SK-N-SH (cell line): ENCODE results near the gene RAB3C. TPM values are rescaled to one million over a fixed set of nuclear protein-coding genes. Genes with fewer than 3 reads are reported as not detected.

Experiments used
- CTCF ChIA-PET: fragments of 300-600, 350-600 bp; formaldehyde crosslinking; extraction: SDS; loops from one replicate; lab custom pipeline; 2021; lab: Yijun Ruan, JAX
- POLR2A ChIA-PET: fragments of 350-600 bp; sonication (Branson Sonifier 250); formaldehyde crosslinking; extraction: SDS; loops from one replicate; lab custom pipeline; 2020; ENCODE audit warnings: antibody characterized with exemption, inconsistent platforms; lab: Yijun Ruan, JAX
- DNase-seq: peaks from one replicate; pipeline ENCODE4 v3.0.0; 2012
- H2AFZ ChIP-seq: fragments of 200-600 bp; sonication (generic); 2 replicates; pipeline ENCODE4 v1.8.1; 2016; ENCODE audit warnings: antibody characterized with exemption, mild to moderate bottlenecking, low read depth
- H3F3A ChIP-seq: fragments of 200-600 bp; sonication (generic); replicated peaks from 2 replicates; pipeline ENCODE3; 2016; ENCODE audit warnings: antibody characterized with exemption, mild to moderate bottlenecking; ENCODE audit not compliant: insufficient read depth
- H3K27ac ChIP-seq, 2 experiments: fragments of 200-500 bp in 1 of 2; fragments of 200-600 bp in 1 of 2; sonication (Bioruptor generic) in 1 of 2; sonication (generic), shearing (Covaris generic) in 1 of 2; 2 replicates each; pipeline versions ENCODE4 v1.5.1 to v1.6.1; 2014 to 2016; ENCODE audit warnings: low read depth in 2 of 2, inconsistent platforms in 1 of 2, low read length in 1 of 2, mild to moderate bottlenecking in 1 of 2, mixed read lengths in 1 of 2
- H3K27me3 ChIP-seq: fragments of 200-600 bp; sonication (generic), shearing (Covaris generic); 2 replicates; pipeline ENCODE4 v1.6.1; 2016; ENCODE audit warnings: mixed run types; ENCODE audit not compliant: insufficient read depth
- H3K36me3 ChIP-seq, 2 experiments: fragments of 200-500 bp in 1 of 2; fragments of 200-600 bp in 1 of 2; sonication (Bioruptor generic) in 1 of 2; sonication (generic) in 1 of 2; replicated peaks in 1 of 2; 2 replicates each; pipeline versions ENCODE3 to v1.5.1; 2014 to 2016; ENCODE audit warnings: low read length in 1 of 2, mild to moderate bottlenecking in 1 of 2; ENCODE audit not compliant: insufficient read depth in 2 of 2, control insufficient read depth in 1 of 2
- H3K4me1 ChIP-seq, 2 experiments: fragments of 200-500 bp in 1 of 2; fragments of 200-600 bp in 1 of 2; sonication (Bioruptor generic) in 1 of 2; sonication (generic), shearing (Covaris generic) in 1 of 2; 2 replicates each; pipeline versions ENCODE4 v1.5.1 to v1.6.1; 2014 to 2016; ENCODE audit warnings: low read depth in 1 of 2, low read length in 1 of 2, mixed run types in 1 of 2; ENCODE audit not compliant: insufficient read depth in 2 of 2, control insufficient read depth in 1 of 2
- H3K4me2 ChIP-seq: fragments of 200-600 bp; sonication (generic), shearing (Covaris generic); 2 replicates; pipeline ENCODE4 v1.6.1; 2017; ENCODE audit warnings: mixed run types
- H3K4me3 ChIP-seq, 2 experiments: fragments of 200-500 bp in 1 of 2; fragments of 200-600 bp in 1 of 2; sonication (Bioruptor generic) in 1 of 2; sonication (generic), shearing (Covaris generic) in 1 of 2; 2 replicates each; pipeline versions ENCODE4 v1.5.1 to v1.8.1; 2014 to 2016; ENCODE audit warnings: low read depth in 2 of 2, inconsistent platforms in 1 of 2, low read length in 1 of 2, mild to moderate bottlenecking in 1 of 2, mixed read lengths in 1 of 2, moderate library complexity in 1 of 2
- H3K79me2 ChIP-seq: fragments of 200-600 bp; sonication (generic); 2 replicates; pipeline ENCODE4 v1.8.1; 2017; ENCODE audit warnings: mild to moderate bottlenecking; ENCODE audit not compliant: insufficient read depth
- H3K9ac ChIP-seq: fragments of 200-600 bp; sonication (generic); 2 replicates; pipeline ENCODE4 v1.6.1; 2017; ENCODE audit warnings: mixed run types
- H3K9me2 ChIP-seq: fragments of 200-600 bp; sonication (generic); 2 replicates; pipeline ENCODE4 v1.6.1; 2017; ENCODE audit warnings: mixed run types
- H3K9me3 ChIP-seq: fragments of 200-600 bp; sonication (generic); 2 replicates; pipeline ENCODE4 v1.6.1; 2017; ENCODE audit warnings: mixed run types, mild to moderate bottlenecking, moderate library complexity
- H4K20me1 ChIP-seq: fragments of 200-600 bp; sonication (generic); 2 replicates; pipeline ENCODE4 v1.6.1; 2017; ENCODE audit warnings: mild to moderate bottlenecking, mixed run types; ENCODE audit not compliant: insufficient read depth
- CHD2 ChIP-seq: fragments of 150-350 bp; IDR thresholded peaks from 2 replicates; pipeline ENCODE4 v1.6.1; 2018; ENCODE audit warnings: low read length; ENCODE audit not compliant: partially characterized antibody
- EP300 ChIP-seq, 2 experiments: IDR thresholded peaks; 2 replicates each; pipeline versions ENCODE4 v1.4.0 to v1.6.1; 2012; ENCODE audit warnings: borderline replicate concordance in 1 of 2, low read depth in 1 of 2, low read length in 1 of 2
- EZH2phosphoT487 ChIP-seq: fragments of 200-600 bp; sonication (generic); IDR thresholded peaks from 2 replicates; pipeline ENCODE4 v1.6.1; 2017; ENCODE audit warnings: low read depth, mixed run types, mild to moderate bottlenecking, antibody characterized with exemption, moderate library complexity, borderline replicate concordance
- GABPA ChIP-seq: IDR thresholded peaks from 2 replicates; pipeline ENCODE4 v1.4.0; 2012; ENCODE audit warnings: low read depth, mild to moderate bottlenecking
- MXI1 ChIP-seq: IDR thresholded peaks from 2 replicates; pipeline ENCODE4 v1.6.1; 2012; ENCODE audit warnings: mild to moderate bottlenecking, low read depth, low read length, improper control_type of control experiment
- NRF1 ChIP-seq: IDR thresholded peaks from 2 replicates; pipeline ENCODE4 v1.6.1; 2012; ENCODE audit warnings: low read depth, mild to moderate bottlenecking, low read length
- RXRA ChIP-seq: IDR thresholded peaks from 2 replicates; pipeline ENCODE4 v1.4.0; 2012; ENCODE audit warnings: low read depth, mild to moderate bottlenecking, borderline replicate concordance
- SIN3A ChIP-seq: IDR thresholded peaks from 2 replicates; pipeline ENCODE4 v1.6.1; 2012; ENCODE audit warnings: low read depth, mild to moderate bottlenecking, low read length, moderate library complexity, borderline replicate concordance
- SMC3 ChIP-seq: IDR thresholded peaks from 2 replicates; pipeline ENCODE4 v1.6.1; 2012; ENCODE audit warnings: low read depth, low read length, improper control_type of control experiment
- TAF1 ChIP-seq: IDR thresholded peaks from 2 replicates; pipeline ENCODE4 v1.6.1; 2012; ENCODE audit warnings: low read depth, mild to moderate bottlenecking, low read length, moderate library complexity, borderline replicate concordance
- TCF12 ChIP-seq: IDR thresholded peaks from 2 replicates; pipeline ENCODE4 v1.4.0; 2012
- WGBS: methylation state at CpG from one replicate; pipeline ENCODE4 v1.1.6; 2017; ENCODE audit warnings: low lambda C conversion rate; 5-methylcytosine and 5-hydroxymethylcytosine counted together
- polyA plus RNA-seq, 3 experiments: library from polyadenylated mRNA; depleted of rRNA; stranded (reverse); fragments of >200 nt; gene quantifications; 2 replicates each; pipeline ENCODE4 v1.2.3, GENCODE V29; 2012
- TF ChIP-seq, protein P1 (sequence below): fragments of 150-350 bp; IDR thresholded peaks from 2 replicates; pipeline ENCODE4 v1.6.1; 2016; ENCODE audit warnings: mild to moderate bottlenecking, low read depth, low read length
- TF ChIP-seq, protein P2 (sequence below): IDR thresholded peaks from 2 replicates; pipeline ENCODE4; 2012
- TF ChIP-seq, protein P3 (sequence below): IDR thresholded peaks from 2 replicates; pipeline ENCODE4 v1.6.1; 2012; ENCODE audit warnings: mild to moderate bottlenecking, low read depth, low read length, moderate library complexity
- TF ChIP-seq, protein P4 (sequence below): IDR thresholded peaks from 2 replicates; pipeline ENCODE4 v1.4.0; 2012; ENCODE audit warnings: low read depth

The RAB3C gene
- polyA plus RNA-seq, 1 of the 3 experiments (the other 2 are of a cell fraction), result 0.03 TPM

DNA sequence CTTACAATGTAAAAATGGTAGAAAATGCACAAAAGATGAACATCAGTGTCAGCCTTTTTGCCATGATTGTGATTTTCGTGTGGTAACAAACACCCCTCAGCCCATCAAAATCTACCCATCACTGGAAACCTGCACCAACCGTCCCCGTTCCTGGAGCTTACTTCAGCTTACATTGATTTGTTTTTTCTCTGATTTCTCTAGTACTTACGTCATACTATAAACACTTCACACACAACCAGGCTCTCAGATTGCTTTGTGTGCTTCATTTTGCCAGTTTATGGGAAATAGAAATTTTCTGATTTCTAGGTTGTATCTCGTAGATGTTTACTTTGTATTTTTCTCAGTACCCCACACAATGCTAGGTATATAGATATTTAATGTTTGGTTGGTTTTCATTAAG is 129.1 kb downstream of the RAB3C start:
- ChIA-PET CTCF (no interaction called here), POLR2A (no interaction called here)
- whole genome bisulfite sequencing, result 43% methylated on average over 5 of the region's 5 CpGs
- no peak for TF ChIP-seq GABPA
- TF ChIP-seq TCF12, result no peak
- TF ChIP-seq EP300 (IDR thresholded peaks at IDR 0.05; ENCODE audit: borderline replicate concordance in 1 of 2, low read depth in 1 of 2, low read length in 1 of 2), result no peak
- no peak for TF ChIP-seq SMC3
- TF ChIP-seq, protein P1, sequence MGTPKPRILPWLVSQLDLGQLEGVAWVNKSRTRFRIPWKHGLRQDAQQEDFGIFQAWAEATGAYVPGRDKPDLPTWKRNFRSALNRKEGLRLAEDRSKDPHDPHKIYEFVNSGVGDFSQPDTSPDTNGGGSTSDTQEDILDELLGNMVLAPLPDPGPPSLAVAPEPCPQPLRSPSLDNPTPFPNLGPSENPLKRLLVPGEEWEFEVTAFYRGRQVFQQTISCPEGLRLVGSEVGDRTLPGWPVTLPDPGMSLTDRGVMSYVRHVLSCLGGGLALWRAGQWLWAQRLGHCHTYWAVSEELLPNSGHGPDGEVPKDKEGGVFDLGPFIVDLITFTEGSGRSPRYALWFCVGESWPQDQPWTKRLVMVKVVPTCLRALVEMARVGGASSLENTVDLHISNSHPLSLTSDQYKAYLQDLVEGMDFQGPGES, result no peak
- no peak for TF ChIP-seq TAF1
- TF ChIP-seq, protein P2, sequence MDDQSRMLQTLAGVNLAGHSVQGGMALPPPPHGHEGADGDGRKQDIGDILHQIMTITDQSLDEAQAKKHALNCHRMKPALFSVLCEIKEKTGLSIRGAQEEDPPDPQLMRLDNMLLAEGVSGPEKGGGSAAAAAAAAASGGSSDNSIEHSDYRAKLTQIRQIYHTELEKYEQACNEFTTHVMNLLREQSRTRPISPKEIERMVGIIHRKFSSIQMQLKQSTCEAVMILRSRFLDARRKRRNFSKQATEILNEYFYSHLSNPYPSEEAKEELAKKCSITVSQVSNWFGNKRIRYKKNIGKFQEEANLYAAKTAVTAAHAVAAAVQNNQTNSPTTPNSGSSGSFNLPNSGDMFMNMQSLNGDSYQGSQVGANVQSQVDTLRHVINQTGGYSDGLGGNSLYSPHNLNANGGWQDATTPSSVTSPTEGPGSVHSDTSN, result no peak
- TF ChIP-seq SIN3A, result no peak
- no peak for TF ChIP-seq RXRA
- TF ChIP-seq, protein P3, sequence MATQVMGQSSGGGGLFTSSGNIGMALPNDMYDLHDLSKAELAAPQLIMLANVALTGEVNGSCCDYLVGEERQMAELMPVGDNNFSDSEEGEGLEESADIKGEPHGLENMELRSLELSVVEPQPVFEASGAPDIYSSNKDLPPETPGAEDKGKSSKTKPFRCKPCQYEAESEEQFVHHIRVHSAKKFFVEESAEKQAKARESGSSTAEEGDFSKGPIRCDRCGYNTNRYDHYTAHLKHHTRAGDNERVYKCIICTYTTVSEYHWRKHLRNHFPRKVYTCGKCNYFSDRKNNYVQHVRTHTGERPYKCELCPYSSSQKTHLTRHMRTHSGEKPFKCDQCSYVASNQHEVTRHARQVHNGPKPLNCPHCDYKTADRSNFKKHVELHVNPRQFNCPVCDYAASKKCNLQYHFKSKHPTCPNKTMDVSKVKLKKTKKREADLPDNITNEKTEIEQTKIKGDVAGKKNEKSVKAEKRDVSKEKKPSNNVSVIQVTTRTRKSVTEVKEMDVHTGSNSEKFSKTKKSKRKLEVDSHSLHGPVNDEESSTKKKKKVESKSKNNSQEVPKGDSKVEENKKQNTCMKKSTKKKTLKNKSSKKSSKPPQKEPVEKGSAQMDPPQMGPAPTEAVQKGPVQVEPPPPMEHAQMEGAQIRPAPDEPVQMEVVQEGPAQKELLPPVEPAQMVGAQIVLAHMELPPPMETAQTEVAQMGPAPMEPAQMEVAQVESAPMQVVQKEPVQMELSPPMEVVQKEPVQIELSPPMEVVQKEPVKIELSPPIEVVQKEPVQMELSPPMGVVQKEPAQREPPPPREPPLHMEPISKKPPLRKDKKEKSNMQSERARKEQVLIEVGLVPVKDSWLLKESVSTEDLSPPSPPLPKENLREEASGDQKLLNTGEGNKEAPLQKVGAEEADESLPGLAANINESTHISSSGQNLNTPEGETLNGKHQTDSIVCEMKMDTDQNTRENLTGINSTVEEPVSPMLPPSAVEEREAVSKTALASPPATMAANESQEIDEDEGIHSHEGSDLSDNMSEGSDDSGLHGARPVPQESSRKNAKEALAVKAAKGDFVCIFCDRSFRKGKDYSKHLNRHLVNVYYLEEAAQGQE, result no peak
- TF ChIP-seq CHD2, result no peak
- TF ChIP-seq, protein P4, sequence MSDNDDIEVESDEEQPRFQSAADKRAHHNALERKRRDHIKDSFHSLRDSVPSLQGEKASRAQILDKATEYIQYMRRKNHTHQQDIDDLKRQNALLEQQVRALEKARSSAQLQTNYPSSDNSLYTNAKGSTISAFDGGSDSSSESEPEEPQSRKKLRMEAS, result no peak
- no peak for TF ChIP-seq NRF1
- no peak for TF ChIP-seq MXI1
- no peak for TF ChIP-seq EZH2phosphoT487
- Histone ChIP-seq H3K4me3 (no peak overlapping the region), H3K4me2 (no peak overlapping the region), H3K36me3 (no peaks in the 10 kb centered on the region), H3K27ac (no peak overlapping the region), H3K79me2 (no peaks in the 10 kb centered on the region), H4K20me1 (no peaks in the 10 kb centered on the region), H3K27me3 (no peaks in the 10 kb centered on the region), H3F3A (no peaks in the 10 kb centered on the region), H3K9me2 (no peaks in the 10 kb centered on the region), H3K4me1 (peaks cover 0 to 4% of the 10 kb centered on the region in 2 experiments; a peak in 1 of 4 replicates), H2AFZ (no peak overlapping the region), H3K9me3 (0 out of 2 replicates have a peak, but pooled peaks cover 5% of the 10 kb centered on the region), H3K9ac (no peak overlapping the region)
- no peak for DNase-seq
